Activated B cell treated with CpG ODN at 0.5 μM for 24 hours (primary cell): ENCODE results near the gene NFS1. TPM values are rescaled to one million over a fixed set of nuclear protein-coding genes. Genes with fewer than 3 reads are reported as not detected.

Experiments used
- ATAC-seq: fragments of 200-7000 bp; cut with Tn5 transposase; one replicate; pipeline ENCODE4 v1.10.0; 2021; ENCODE audit warnings: low read depth, mild to moderate bottlenecking, moderate library complexity
- CTCF ChIA-PET: fragments of 350-600 bp; sonication (Branson Sonifier 250); formaldehyde crosslinking; loops from one replicate; lab custom pipeline; 2021; ENCODE audit warnings: antibody characterized with exemption; lab: Charles Lee
- POLR2A ChIA-PET: fragments of 350-600 bp; sonication (Branson Sonifier 250); formaldehyde crosslinking; loops from one replicate; lab custom pipeline; 2021; ENCODE audit warnings: antibody characterized with exemption; lab: Charles Lee
- DNase-seq: peaks from one replicate; pipeline ENCODE4 v3.0.0; 2022
- H3K27ac Mint-ChIP-seq: one replicate; pipeline ENCODE4 v1.8.0; 2020; ENCODE audit warnings: mixed read lengths
- H3K27me3 Mint-ChIP-seq: one replicate; pipeline ENCODE4 v1.8.0; 2021; ENCODE audit warnings: mixed read lengths
- H3K36me3 Mint-ChIP-seq: one replicate; pipeline ENCODE4 v1.8.0; 2021; ENCODE audit warnings: low read depth, mixed read lengths
- H3K4me1 Mint-ChIP-seq: one replicate; pipeline ENCODE4 v1.8.0; 2021; ENCODE audit warnings: mixed read lengths
- H3K4me3 Mint-ChIP-seq: one replicate; pipeline ENCODE4 v1.8.0; 2020; ENCODE audit warnings: mild to moderate bottlenecking, mixed read lengths
- H3K9me3 Mint-ChIP-seq: one replicate; pipeline ENCODE4 v1.8.0; 2020; ENCODE audit warnings: mixed read lengths
- intact Hi-C: fragments of 100-400 bp; cut with micrococcal nuclease; formaldehyde crosslinking; loops from one replicate; pipeline ENCODE4 v1.15.1; 2024
- total RNA-seq: library from RNA; stranded (reverse); gene quantifications from 2 replicates; pipeline ENCODE4 v1.2.3, GENCODE V29; 2022
- TF ChIP-seq, protein P1 (sequence below): fragments of 200-600 bp; IDR thresholded peaks from one replicate; pipeline ENCODE4 v1.8.0; 2022; ENCODE audit warnings: antibody characterized with exemption, mild to moderate bottlenecking

The NFS1 gene
- total RNA-seq, 1 donor from 2014 or later, result 30.6 TPM

DNA sequence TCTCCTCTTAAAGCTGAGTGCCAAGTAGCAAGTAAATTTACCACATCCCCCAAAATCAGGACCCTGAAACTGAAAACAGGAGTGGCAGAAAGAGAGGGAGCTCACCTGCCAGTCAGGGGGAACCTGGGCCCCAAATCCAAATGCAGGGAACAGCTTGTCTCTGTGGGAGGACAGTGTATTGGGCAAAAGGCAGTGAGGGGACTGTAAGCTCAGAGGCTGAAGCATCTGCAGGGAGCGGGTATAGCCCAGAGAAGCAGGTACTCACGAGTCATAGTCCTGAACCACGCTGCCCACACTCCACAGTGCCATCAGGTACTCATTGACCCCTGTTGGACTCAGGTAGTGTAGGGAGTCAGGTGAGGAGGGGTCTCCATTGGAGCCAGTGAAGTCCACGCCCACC is 68.5 kb downstream of the NFS1 start:
- DNase-seq, result no peak
- Mint-ChIP-seq H3K9me3 (no peaks in the 10 kb centered on the region), H3K4me3 (no peak overlapping the region), H3K36me3 (peaks cover 68% of the 10 kb centered on the region), H3K27me3 (no peaks in the 10 kb centered on the region), H3K4me1 (peaks cover 6% of the 10 kb centered on the region), H3K27ac (no peak overlapping the region)
- ChIA-PET POLR2A (no interaction called here), CTCF (interaction anchor here (1.1 to 1.3 kb wide), 2 partner anchors 11 to 183 kb away, joined by 3 read pairs; no protein-coding TSS in a partner anchor)
- intact Hi-C loops, result no loop called here
- no peak for ATAC-seq
- TF ChIP-seq, protein P1, sequence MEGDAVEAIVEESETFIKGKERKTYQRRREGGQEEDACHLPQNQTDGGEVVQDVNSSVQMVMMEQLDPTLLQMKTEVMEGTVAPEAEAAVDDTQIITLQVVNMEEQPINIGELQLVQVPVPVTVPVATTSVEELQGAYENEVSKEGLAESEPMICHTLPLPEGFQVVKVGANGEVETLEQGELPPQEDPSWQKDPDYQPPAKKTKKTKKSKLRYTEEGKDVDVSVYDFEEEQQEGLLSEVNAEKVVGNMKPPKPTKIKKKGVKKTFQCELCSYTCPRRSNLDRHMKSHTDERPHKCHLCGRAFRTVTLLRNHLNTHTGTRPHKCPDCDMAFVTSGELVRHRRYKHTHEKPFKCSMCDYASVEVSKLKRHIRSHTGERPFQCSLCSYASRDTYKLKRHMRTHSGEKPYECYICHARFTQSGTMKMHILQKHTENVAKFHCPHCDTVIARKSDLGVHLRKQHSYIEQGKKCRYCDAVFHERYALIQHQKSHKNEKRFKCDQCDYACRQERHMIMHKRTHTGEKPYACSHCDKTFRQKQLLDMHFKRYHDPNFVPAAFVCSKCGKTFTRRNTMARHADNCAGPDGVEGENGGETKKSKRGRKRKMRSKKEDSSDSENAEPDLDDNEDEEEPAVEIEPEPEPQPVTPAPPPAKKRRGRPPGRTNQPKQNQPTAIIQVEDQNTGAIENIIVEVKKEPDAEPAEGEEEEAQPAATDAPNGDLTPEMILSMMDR, result no peak

DNA sequence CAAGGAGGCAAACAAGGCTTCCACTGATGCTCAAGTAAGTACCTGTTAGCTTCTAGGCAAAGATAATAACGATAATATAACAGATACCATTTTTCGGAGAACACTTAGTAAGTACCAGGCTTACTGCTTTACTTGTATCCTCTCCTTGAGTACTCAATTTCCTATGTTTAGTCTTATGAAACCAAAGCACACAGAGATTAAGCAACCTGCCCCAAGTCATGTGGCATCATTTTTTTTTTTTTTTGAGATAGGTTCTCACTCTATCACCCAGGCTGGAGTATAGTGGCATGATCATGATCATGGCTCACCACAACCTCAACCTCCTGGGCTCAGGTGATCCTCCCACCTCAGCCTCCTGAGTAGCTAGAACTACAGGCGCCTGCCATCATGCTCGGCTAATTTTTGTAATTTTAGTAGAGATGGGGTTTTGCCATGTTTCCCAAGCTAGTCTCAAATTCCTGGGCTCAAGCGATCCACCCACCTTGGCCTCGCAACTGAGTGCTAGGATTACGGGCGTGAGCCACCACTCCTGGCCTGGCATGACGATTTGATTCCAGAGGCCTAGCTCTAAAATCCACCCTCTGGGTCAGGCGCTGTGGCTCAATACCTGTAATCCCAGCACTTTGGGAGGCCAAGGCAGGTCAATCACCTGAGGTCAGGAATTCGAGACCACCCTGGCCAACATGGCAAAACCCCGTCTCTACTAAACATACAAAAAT is 69.6 kb downstream of the NFS1 start:
- TF ChIP-seq, protein P1, result no peak

GRCh38 chr20:35627121-35627520 is 72.0 kb downstream of the NFS1 start:
- ChIA-PET CTCF (no interaction called here), POLR2A (no interaction called here)
- peaks cover 64% of the 10 kb centered on the region for H3K36me3 Mint-ChIP-seq

More for the DNA sequence above, 69.6 kb downstream of the NFS1 start:
- Mint-ChIP-seq H3K27me3 (no peaks in the 10 kb centered on the region), H3K36me3 (peaks cover 73% of the 10 kb centered on the region), H3K27ac (no peak overlapping the region), H3K4me3 (no peak overlapping the region), H3K4me1 (peaks cover 2% of the 10 kb centered on the region), H3K9me3 (no peaks in the 10 kb centered on the region)
- DNase-seq, result no peak
- POLR2A ChIA-PET, result no interaction called here
- CTCF ChIA-PET, result no interaction called here
- no peak for ATAC-seq
- intact Hi-C loops, result no loop called here

GRCh38 chr20:35626386-35627001 is 72.7 kb downstream of the NFS1 start:
- intact Hi-C loops, result no loop called here
- no peaks in the 10 kb centered on the region for H3K27me3 Mint-ChIP-seq
- ChIA-PET POLR2A (interaction anchor here (1.2 kb wide), 1 partner anchor 11 kb away, joined by 3 read pairs; the partner anchor contains the start of gene SPAG4), CTCF (no interaction called here)
- H3K4me3 Mint-ChIP-seq, result no peak overlapping the region
- H3K9me3 Mint-ChIP-seq, result no peaks in the 10 kb centered on the region
- H3K4me1 Mint-ChIP-seq, result no peaks in the 10 kb centered on the region
- no peak overlapping the region for H3K27ac Mint-ChIP-seq
- H3K36me3 Mint-ChIP-seq, result peaks cover 61% of the 10 kb centered on the region
- TF ChIP-seq, protein P1, result no peak
- DNase-seq (no peak), ATAC-seq (no peak)

More at GRCh38 chr20:35627121-35627520, 72.0 kb downstream of the NFS1 start:
- no peaks in the 10 kb centered on the region for H3K27me3 Mint-ChIP-seq
- no peak overlapping the region for H3K27ac Mint-ChIP-seq
- DNase-seq (no peak), ATAC-seq (no peak)
- TF ChIP-seq, protein P1, result no peak
- H3K9me3 Mint-ChIP-seq, result no peaks in the 10 kb centered on the region
- H3K4me1 Mint-ChIP-seq, result no peaks in the 10 kb centered on the region
- intact Hi-C loops, result no loop called here
- no peak overlapping the region for H3K4me3 Mint-ChIP-seq
